Diencephalon (tissue), 1 donor: ENCODE measurements around the gene MTNR1B. TPM values are rescaled to one million over a fixed set of nuclear protein-coding genes. Genes with fewer than 3 reads are reported as not detected.

ENCODE experiments used
- small RNA-seq: library from RNA; depleted of rRNA; stranded (forward); fragments of <200 nt; gene quantifications from one replicate; pipeline ENCODE3, GENCODE V24; 2014
- total RNA-seq: library from RNA; depleted of rRNA; stranded (reverse); fragments of >200 nt; gene quantifications from one replicate; pipeline ENCODE4 v1.2.3, GENCODE V29; 2014

Gene MTNR1B
- total RNA-seq, result 2.1 TPM

GRCh38 chr11:92969634-92970347, at the start of gene MTNR1B:
Gene MTNR1B, plus strand, starts transcription at chr11:92969651. Its CDS starts 75 bp downstream, at chr11:92969726.

Small RNA genes within 50 kb of the gene (small RNA-seq; reads per million reads assigned to genes)
- gene SNRPGP16, result not detected

Other genes starting within 250 kb of the MTNR1B start
- gene SLC36A4, start 228.3 kb downstream of the MTNR1B start, total RNA-seq, result 42.0 TPM